Measurements from ENCODE around the gene NIFK. TPM values are rescaled to one million over a fixed set of nuclear protein-coding genes. Genes with fewer than 3 reads are reported as not detected.

Gene NIFK
- total RNA-seq, 4 donors from 2014 or later: 40.0 to 77.6 (median 57.9) TPM

- no peak for DNase-seq (ENCODE audit: low spot score in 2 of 2)
- H3K4me1 ChIP-seq: no peaks in the 10 kb centered on the region
- no peak overlapping the region for H3K27ac ChIP-seq
- no peaks in the 10 kb centered on the region for H3K27me3 ChIP-seq
- no peak for TF ChIP-seq CTCF (IDR thresholded peaks at IDR 0.05)
- no peak for TF ChIP-seq EP300 (IDR thresholded peaks at IDR 0.05)
- TF ChIP-seq POLR2A (IDR thresholded peaks at IDR 0.05): no peak
- no peak for TF ChIP-seq POLR2AphosphoS5 (IDR thresholded peaks at IDR 0.05)
- H3K36me3 ChIP-seq: no peaks in the 10 kb centered on the region
- no peak overlapping the region for H3K4me3 ChIP-seq
- 69% methylated on average over 12 of the region's 12 CpGs for WGBS
- H3K9me3 ChIP-seq: no peaks in the 10 kb centered on the region
These were observed 40.4 kb upstream of the NIFK start for GRCh38 chr2:121776885-121777698.

GRCh38 chr2:121776361-121776760 lies 39.7 kb upstream of the NIFK start:
- 69% methylated on average over 3 of the region's 3 CpGs for WGBS

GRCh38 chr2:121774235-121774634 lies 37.6 kb upstream of the NIFK start:
- no peak overlapping the region for H3K4me3 ChIP-seq
- H3K36me3 ChIP-seq: peaks cover 3% of the 10 kb centered on the region
- H3K27ac ChIP-seq: no peak overlapping the region
- no peak for DNase-seq (ENCODE audit: low spot score in 2 of 2)
- 93% methylated on average over 13 of the region's 13 CpGs for WGBS
- H3K4me1 ChIP-seq: no peaks in the 10 kb centered on the region
- H3K9me3 ChIP-seq: no peaks in the 10 kb centered on the region
- no peaks in the 10 kb centered on the region for H3K27me3 ChIP-seq
- TF ChIP-seq EP300 (IDR thresholded peaks at IDR 0.05) (no peak), POLR2A (IDR thresholded peaks at IDR 0.05) (no peak), CTCF (IDR thresholded peaks at IDR 0.05) (no peak)

More at GRCh38 chr2:121776361-121776760, 39.7 kb upstream of the NIFK start:
- Histone ChIP-seq H3K27ac (no peak overlapping the region), H3K9me3 (no peaks in the 10 kb centered on the region), H3K4me3 (no peak overlapping the region), H3K27me3 (no peaks in the 10 kb centered on the region), H3K36me3 (no peaks in the 10 kb centered on the region), H3K4me1 (no peaks in the 10 kb centered on the region)
- TF ChIP-seq CTCF (IDR thresholded peaks at IDR 0.05): no peak
- no peak for TF ChIP-seq POLR2A (IDR thresholded peaks at IDR 0.05)
- TF ChIP-seq POLR2AphosphoS5 (IDR thresholded peaks at IDR 0.05): no peak
- TF ChIP-seq EP300 (IDR thresholded peaks at IDR 0.05): no peak
- no peak for DNase-seq (ENCODE audit: low spot score in 2 of 2)

- WGBS: 66% methylated on average over 6 of the region's 6 CpGs
- Histone ChIP-seq H3K27ac (no peak overlapping the region), H3K9me3 (no peaks in the 10 kb centered on the region), H3K4me1 (no peaks in the 10 kb centered on the region), H3K4me3 (no peak overlapping the region), H3K36me3 (peaks cover 18% of the 10 kb centered on the region), H3K27me3 (no peaks in the 10 kb centered on the region)
- no peak for DNase-seq (ENCODE audit: low spot score in 2 of 2)
- no peak for TF ChIP-seq CTCF (IDR thresholded peaks at IDR 0.05)
- TF ChIP-seq EP300 (IDR thresholded peaks at IDR 0.05): no peak
- no peak for TF ChIP-seq POLR2A (IDR thresholded peaks at IDR 0.05)
- no peak for TF ChIP-seq POLR2AphosphoS5 (IDR thresholded peaks at IDR 0.05)
These were observed 35.5 kb upstream of the NIFK start for GRCh38 chr2:121771976-121772742.

- Histone ChIP-seq H3K4me3 (no peak overlapping the region), H3K36me3 (peaks cover 57% of the 10 kb centered on the region), H3K27me3 (no peaks in the 10 kb centered on the region), H3K27ac (no peak overlapping the region), H3K4me1 (no peaks in the 10 kb centered on the region), H3K9me3 (no peaks in the 10 kb centered on the region)
- no peak for TF ChIP-seq CTCF (IDR thresholded peaks at IDR 0.05)
- TF ChIP-seq POLR2A (IDR thresholded peaks at IDR 0.05): no peak
- no peak for TF ChIP-seq EP300 (IDR thresholded peaks at IDR 0.05)
- TF ChIP-seq POLR2AphosphoS5 (IDR thresholded peaks at IDR 0.05): no peak
- 78% methylated on average over 5 of the region's 5 CpGs for WGBS
- no peak for DNase-seq (ENCODE audit: low spot score in 2 of 2)
These were observed 31.6 kb upstream of the NIFK start for GRCh38 chr2:121768143-121768755.

All from suprapubic skin (tissue), 4 donors.